Measurements from ENCODE around the gene P3H2.
A peak's percentile ranks its signal among the peaks of the same experiment; 100 is the strongest.

Gene P3H2

DNA sequence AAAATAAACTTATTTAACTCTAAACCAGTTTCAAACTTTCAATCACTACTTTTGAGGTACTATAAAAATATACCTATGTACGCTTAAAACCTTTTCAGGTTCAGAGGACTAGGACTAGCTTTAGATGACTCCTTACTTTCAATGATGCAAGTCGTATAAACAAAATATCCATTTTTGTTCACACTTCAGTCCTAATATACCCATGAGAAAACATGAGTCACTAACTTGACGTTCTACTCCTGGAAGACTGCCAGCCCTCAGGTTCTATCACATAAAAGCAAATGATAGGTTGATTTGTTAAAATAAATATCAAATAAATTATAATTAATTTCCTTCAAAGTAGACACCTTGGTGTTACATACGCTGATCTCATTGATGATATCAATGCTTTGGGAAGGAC lies 10.6 kb upstream of the P3H2 start (continued):
- TF ChIP-seq, protein P1, sequence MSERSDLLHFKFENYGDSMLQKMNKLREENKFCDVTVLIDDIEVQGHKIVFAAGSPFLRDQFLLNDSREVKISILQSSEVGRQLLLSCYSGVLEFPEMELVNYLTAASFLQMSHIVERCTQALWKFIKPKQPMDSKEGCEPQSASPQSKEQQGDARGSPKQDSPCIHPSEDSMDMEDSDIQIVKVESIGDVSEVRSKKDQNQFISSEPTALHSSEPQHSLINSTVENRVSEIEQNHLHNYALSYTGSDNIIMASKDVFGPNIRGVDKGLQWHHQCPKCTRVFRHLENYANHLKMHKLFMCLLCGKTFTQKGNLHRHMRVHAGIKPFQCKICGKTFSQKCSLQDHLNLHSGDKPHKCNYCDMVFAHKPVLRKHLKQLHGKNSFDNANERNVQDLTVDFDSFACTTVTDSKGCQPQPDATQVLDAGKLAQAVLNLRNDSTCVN (tag by site-specific recombination; optimal IDR thresholded peaks at IDR 0.05) = no peak
- TF ChIP-seq ZNF629 (tag by site-specific recombination; IDR thresholded peaks at IDR 0.05) (peak; percentile 66), ZNF658 (tag by site-specific recombination; IDR thresholded peaks at IDR 0.05) (no peak), ZNF211 (tag by site-specific recombination; IDR thresholded peaks at IDR 0.05; ENCODE audit: low read depth) (no peak)
- TF ChIP-seq, protein P2, sequence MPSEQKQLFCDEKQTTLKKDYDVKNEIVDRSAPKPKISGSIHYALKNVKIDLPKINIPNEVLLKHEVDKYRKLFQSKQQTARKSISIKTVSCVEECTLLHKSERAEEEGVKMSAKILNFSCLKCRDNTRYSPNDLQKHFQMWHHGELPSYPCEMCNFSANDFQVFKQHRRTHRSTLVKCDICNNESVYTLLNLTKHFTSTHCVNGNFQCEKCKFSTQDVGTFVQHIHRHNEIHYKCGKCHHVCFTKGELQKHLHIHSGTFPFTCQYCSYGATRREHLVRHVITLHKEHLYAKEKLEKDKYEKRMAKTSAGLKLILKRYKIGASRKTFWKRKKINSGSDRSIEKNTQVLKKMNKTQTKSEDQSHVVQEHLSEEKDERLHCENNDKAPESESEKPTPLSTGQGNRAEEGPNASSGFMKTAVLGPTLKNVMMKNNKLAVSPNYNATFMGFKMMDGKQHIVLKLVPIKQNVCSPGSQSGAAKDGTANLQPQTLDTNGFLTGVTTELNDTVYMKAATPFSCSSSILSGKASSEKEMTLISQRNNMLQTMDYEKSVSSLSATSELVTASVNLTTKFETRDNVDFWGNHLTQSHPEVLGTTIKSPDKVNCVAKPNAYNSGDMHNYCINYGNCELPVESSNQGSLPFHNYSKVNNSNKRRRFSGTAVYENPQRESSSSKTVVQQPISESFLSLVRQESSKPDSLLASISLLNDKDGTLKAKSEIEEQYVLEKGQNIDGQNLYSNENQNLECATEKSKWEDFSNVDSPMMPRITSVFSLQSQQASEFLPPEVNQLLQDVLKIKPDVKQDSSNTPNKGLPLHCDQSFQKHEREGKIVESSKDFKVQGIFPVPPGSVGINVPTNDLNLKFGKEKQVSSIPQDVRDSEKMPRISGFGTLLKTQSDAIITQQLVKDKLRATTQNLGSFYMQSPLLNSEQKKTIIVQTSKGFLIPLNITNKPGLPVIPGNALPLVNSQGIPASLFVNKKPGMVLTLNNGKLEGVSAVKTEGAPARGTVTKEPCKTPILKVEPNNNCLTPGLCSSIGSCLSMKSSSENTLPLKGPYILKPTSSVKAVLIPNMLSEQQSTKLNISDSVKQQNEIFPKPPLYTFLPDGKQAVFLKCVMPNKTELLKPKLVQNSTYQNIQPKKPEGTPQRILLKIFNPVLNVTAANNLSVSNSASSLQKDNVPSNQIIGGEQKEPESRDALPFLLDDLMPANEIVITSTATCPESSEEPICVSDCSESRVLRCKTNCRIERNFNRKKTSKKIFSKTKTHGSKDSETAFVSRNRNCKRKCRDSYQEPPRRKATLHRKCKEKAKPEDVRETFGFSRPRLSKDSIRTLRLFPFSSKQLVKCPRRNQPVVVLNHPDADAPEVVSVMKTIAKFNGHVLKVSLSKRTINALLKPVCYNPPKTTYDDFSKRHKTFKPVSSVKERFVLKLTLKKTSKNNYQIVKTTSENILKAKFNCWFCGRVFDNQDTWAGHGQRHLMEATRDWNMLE (tag by site-specific recombination; conservative IDR thresholded peaks at IDR 0.05; ENCODE audit: low read depth) = no peak; the same call in 1 of the 2 replicates

DNA sequence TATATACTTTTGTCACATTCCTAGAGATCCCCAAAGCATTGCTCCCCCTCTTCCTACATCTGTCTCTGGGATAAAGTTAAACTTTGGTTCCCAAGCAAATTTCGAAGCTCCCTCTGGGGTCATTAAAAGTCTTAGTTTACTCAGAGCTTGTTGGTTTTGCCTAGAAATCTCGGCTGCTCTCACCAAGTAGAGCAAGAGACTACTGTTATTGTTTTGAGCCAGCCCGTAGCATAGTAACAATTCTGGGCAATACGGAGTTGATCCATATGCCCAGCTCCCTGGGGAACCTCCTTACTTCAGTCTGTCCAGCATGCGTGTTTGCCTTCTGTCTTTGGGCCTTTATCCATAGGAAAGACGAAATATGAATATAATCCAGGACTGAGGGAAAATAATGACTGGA lies 10.0 kb upstream of the P3H2 start:
- H3K4me3 ChIP-seq (ENCODE audit: low read depth, low read length) = no peak overlapping the region
- peaks cover 3% of the 10 kb centered on the region; the same call in 1 of the 2 replicates for H3K4me1 ChIP-seq (ENCODE audit: control insufficient read depth, insufficient read depth, low read length)
- H3K9me3 ChIP-seq (ENCODE audit: control insufficient read depth, insufficient read depth, low read depth, low read length) = no peaks in the 10 kb centered on the region
- H3K36me3 ChIP-seq (ENCODE audit: control insufficient read depth in 2 of 2, insufficient read depth in 1 of 2, low read length in 2 of 2) = no peaks in the 10 kb centered on the region
- ChIA-PET POLR2A (interaction anchor here (1.4 kb wide), 1 partner anchor 10 kb away, joined by 4 read pairs; the partner anchor contains the start of gene P3H2), CTCF (interaction anchor here (0.6 kb wide), 1 partner anchor 113 kb away, joined by 4 read pairs; no protein-coding TSS in a partner anchor)
- no peak overlapping the region; the same call in 1 of the 2 replicates for H3K27ac ChIP-seq (ENCODE audit: extremely low read depth, low read depth, low read length)
- TF ChIP-seq GLIS1 (tag by site-specific recombination; IDR thresholded peaks at IDR 0.05) = no peak

DNA sequence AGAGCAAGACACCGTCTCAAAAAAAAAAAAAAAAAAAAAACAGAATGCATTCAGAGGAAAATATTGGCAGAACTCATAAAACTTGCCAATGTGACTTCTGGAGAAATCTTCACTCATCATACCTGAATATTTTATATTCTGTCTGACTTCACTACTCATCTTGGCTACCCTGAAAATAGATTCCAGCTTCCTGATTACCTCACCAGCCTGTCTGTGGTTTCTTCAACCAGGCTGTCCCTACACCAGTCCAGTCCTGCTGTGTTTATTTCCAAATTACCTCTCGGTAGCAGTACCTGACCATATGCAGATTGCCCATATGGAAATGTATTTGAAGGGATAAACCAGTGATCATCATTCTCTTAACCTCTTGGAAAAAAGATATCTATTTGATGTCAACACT lies 9.3 kb upstream of the P3H2 start:
- CTCF ChIA-PET = interaction anchor here (0.6 kb wide), 1 partner anchor 112 kb away, joined by 4 read pairs; no protein-coding TSS in a partner anchor
- H3K36me3 ChIP-seq (ENCODE audit: control insufficient read depth in 2 of 2, insufficient read depth in 1 of 2, low read length in 2 of 2) = no peaks in the 10 kb centered on the region

More for the DNA sequence above, 9.3 kb upstream of the P3H2 start:
- Histone ChIP-seq H3K27ac (ENCODE audit: extremely low read depth, low read depth, low read length) (no peak overlapping the region), H3K9me3 (ENCODE audit: control insufficient read depth, insufficient read depth, low read depth, low read length) (no peaks in the 10 kb centered on the region), H3K4me3 (ENCODE audit: low read depth, low read length) (no peak overlapping the region), H3K4me1 (ENCODE audit: control insufficient read depth, insufficient read depth, low read length) (peaks cover 3% of the 10 kb centered on the region; the same call in 1 of the 2 replicates)
- TF ChIP-seq ZBTB1 (tag by site-specific recombination; IDR thresholded peaks at IDR 0.05) (no peak), ZNF202 (tag by site-specific recombination; IDR thresholded peaks at IDR 0.05; ENCODE audit: borderline replicate concordance) (no peak), OSR2 (tag by site-specific recombination; IDR thresholded peaks at IDR 0.05) (peak; percentile 69)
- TF ChIP-seq, protein P3, sequence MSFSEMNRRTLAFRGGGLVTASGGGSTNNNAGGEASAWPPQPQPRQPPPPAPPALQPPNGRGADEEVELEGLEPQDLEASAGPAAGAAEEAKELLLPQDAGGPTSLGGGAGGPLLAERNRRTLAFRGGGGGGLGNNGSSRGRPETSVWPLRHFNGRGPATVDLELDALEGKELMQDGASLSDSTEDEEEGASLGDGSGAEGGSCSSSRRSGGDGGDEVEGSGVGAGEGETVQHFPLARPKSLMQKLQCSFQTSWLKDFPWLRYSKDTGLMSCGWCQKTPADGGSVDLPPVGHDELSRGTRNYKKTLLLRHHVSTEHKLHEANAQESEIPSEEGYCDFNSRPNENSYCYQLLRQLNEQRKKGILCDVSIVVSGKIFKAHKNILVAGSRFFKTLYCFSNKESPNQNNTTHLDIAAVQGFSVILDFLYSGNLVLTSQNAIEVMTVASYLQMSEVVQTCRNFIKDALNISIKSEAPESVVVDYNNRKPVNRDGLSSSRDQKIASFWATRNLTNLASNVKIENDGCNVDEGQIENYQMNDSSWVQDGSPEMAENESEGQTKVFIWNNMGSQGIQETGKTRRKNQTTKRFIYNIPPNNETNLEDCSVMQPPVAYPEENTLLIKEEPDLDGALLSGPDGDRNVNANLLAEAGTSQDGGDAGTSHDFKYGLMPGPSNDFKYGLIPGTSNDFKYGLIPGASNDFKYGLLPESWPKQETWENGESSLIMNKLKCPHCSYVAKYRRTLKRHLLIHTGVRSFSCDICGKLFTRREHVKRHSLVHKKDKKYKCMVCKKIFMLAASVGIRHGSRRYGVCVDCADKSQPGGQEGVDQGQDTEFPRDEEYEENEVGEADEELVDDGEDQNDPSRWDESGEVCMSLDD (tag by site-specific recombination; IDR thresholded peaks at IDR 0.05) = no peak
- TF ChIP-seq, protein P4, sequence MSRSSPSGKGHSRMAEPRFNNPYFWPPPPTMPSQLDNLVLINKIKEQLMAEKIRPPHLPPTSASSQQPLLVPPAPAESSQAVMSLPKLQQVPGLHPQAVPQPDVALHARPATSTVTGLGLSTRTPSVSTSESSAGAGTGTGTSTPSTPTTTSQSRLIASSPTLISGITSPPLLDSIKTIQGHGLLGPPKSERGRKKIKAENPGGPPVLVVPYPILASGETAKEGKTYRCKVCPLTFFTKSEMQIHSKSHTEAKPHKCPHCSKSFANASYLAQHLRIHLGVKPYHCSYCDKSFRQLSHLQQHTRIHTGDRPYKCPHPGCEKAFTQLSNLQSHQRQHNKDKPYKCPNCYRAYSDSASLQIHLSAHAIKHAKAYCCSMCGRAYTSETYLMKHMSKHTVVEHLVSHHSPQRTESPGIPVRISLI (tag by site-specific recombination; IDR thresholded peaks at IDR 0.05) = 0 out of 2 replicates have a peak, but pooled peaks have one; percentile 12
- POLR2A ChIA-PET = interaction anchor here (1.4 kb wide), 1 partner anchor 9 kb away, joined by 4 read pairs; the partner anchor contains the start of gene P3H2
